Keratinocyte (primary cell): ENCODE results near the gene ATP1A1. TPM values are rescaled to one million over a fixed set of nuclear protein-coding genes. Genes with fewer than 3 reads are reported as not detected.

Source experiments
- DNase-seq: peaks from one replicate; pipeline ENCODE4 v3.0.0-alpha.2; 2011; ENCODE audit warnings: low read depth, missing footprints, low spot score
- FAIRE-seq: peaks from 2 replicates; lab custom pipeline; 2011; peaks lifted over from hg19 to GRCh38; lab: Jason Lieb, UNC
- H2AFZ ChIP-seq: 2 replicates; pipeline ENCODE4 v1.6.0; 2012; ENCODE audit warnings: low read length, control low read depth, inconsistent platforms; ENCODE audit not compliant: control insufficient read depth
- H3K27ac ChIP-seq: 2 replicates; pipeline ENCODE4 v1.5.1; 2011; ENCODE audit warnings: low read length; ENCODE audit not compliant: control insufficient read depth, insufficient read depth
- H3K27me3 ChIP-seq: 3 replicates; pipeline ENCODE4 v1.6.0; 2011; ENCODE audit warnings: low read length; ENCODE audit not compliant: control insufficient read depth, insufficient read depth; ENCODE audit errors: extremely low read depth
- H3K36me3 ChIP-seq, 2 experiments: 2 replicates in 1 of 2; 3 replicates in 1 of 2; pipeline ENCODE4 v1.5.1; 2011; ENCODE audit warnings: low read length in 2 of 2, mild to moderate bottlenecking in 1 of 2; ENCODE audit not compliant: control insufficient read depth in 2 of 2, insufficient read depth in 2 of 2; ENCODE audit errors: extremely low read depth in 1 of 2
- H3K4me1 ChIP-seq: 3 replicates; pipeline ENCODE4 v1.5.1; 2011; ENCODE audit warnings: low read length; ENCODE audit not compliant: control insufficient read depth, insufficient read depth; ENCODE audit errors: extremely low read depth
- H3K4me2 ChIP-seq: 3 replicates; pipeline ENCODE4 v1.6.0; 2011; ENCODE audit warnings: low read depth, low read length; ENCODE audit not compliant: control insufficient read depth, insufficient read depth; ENCODE audit errors: extremely low read depth
- H3K4me3 ChIP-seq, 3 experiments: fragments of 200-600 bp in 1 of 3; sonication (generic) in 1 of 3; 2 replicates in 2 of 3; 3 replicates in 1 of 3; pipeline ENCODE4 v1.5.1; 2011 to 2016; ENCODE audit warnings: low read length in 3 of 3, mild to moderate bottlenecking in 3 of 3, control low read depth in 2 of 3, inconsistent platforms in 1 of 3, low read depth in 1 of 3, mixed read lengths in 1 of 3, mixed run types in 1 of 3, moderate library complexity in 1 of 3; ENCODE audit not compliant: control insufficient read depth in 2 of 3, insufficient read depth in 2 of 3; ENCODE audit errors: extremely low read depth in 1 of 3
- H3K79me2 ChIP-seq: 2 replicates; pipeline ENCODE4 v1.6.0; 2012; ENCODE audit warnings: low read length; ENCODE audit not compliant: control insufficient read depth, insufficient read depth
- H3K9ac ChIP-seq: 3 replicates; pipeline ENCODE4 v1.6.0; 2011; ENCODE audit warnings: low read length; ENCODE audit not compliant: control insufficient read depth, insufficient read depth; ENCODE audit errors: extremely low read depth
- H3K9me1 ChIP-seq: 3 replicates; pipeline ENCODE4 v1.6.0; 2011; ENCODE audit warnings: low read length; ENCODE audit not compliant: control insufficient read depth, insufficient read depth; ENCODE audit errors: extremely low read depth
- H3K9me3 ChIP-seq: 2 replicates; pipeline ENCODE4 v1.5.1; 2012; ENCODE audit warnings: low read depth, low read length; ENCODE audit not compliant: control insufficient read depth
- H4K20me1 ChIP-seq: 3 replicates; pipeline ENCODE4 v1.6.0; 2011; ENCODE audit warnings: low read length; ENCODE audit not compliant: control insufficient read depth, insufficient read depth; ENCODE audit errors: extremely low read depth
- EZH2 ChIP-seq: IDR thresholded peaks from one replicate; pipeline ENCODE4 v1.6.1; 2012; ENCODE audit warnings: inconsistent platforms, mild to moderate bottlenecking, low read length, moderate library complexity
- dilution Hi-C: fragments of 300-500 bp; cut with MboI; formaldehyde crosslinking; loops from one replicate; pipeline ENCODE4 v1.7.0; 2020; ENCODE audit warnings: low sequenced_read_pairs; ENCODE audit not compliant: extremely low pct_ligation_motif_present
- polyA plus RNA-seq, 5 experiments: library from polyadenylated mRNA; depleted of rRNA in 3 of 5; stranded (reverse) in 3 of 5; stranded (forward) in 1 of 5; unstranded in 1 of 5; fragments of >200 nt; gene quantifications; 1 replicate in 1 of 5; 2 replicates in 3 of 5; 3 replicates in 1 of 5; pipeline versions ENCODE4 v1.2.1 to v1.2.3, GENCODE V29; 2011 to 2012; ENCODE audit warnings: missing spikeins in 2 of 5, low read depth in 1 of 5, low replicate concordance in 1 of 5
- TF ChIP-seq, protein P1 (sequence below), 3 experiments: IDR thresholded peaks in 1 of 3; conservative IDR thresholded peaks in 1 of 3; optimal IDR thresholded peaks in 1 of 3; 2 replicates in 2 of 3; 3 replicates in 1 of 3; pipeline versions ENCODE3 to v1.5.1; 2011; ENCODE audit warnings: low read length in 3 of 3, mild to moderate bottlenecking in 3 of 3, moderate library complexity in 2 of 3, control low read depth in 1 of 3, inconsistent platforms in 1 of 3; ENCODE audit not compliant: insufficient read depth in 2 of 3; ENCODE audit errors: extremely low read depth in 1 of 3

Gene ATP1A1
- polyA plus RNA-seq, 1 donor (not counting 4 experiments of a cell fraction or from before 2014, with no cell fraction given) = 357 TPM

DNA sequence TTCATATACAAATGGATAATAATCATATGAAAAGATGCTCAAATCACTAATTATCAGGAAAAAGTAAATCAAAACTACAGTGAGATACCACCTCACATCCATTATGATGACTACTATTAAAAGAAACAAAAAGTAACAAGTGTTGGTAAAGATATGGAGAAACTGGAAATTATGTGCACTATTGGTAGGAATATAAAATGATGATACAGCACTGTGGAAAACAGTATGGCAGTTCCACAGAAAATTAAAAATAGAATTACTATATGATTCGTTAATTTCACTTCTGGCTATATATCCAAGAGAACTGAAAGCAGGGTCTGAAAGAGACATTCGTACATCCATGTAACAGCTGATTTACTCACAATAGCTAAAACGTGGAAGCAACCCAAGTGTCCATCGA, 21.1 kb upstream of the ATP1A1 start:
- Histone ChIP-seq H3K4me2 (peak overlapping the region; percentile 52), H3K4me1 (peaks cover 4% of the 10 kb centered on the region), H3K9me3 (no peaks in the 10 kb centered on the region), H3K9me1 (no peaks in the 10 kb centered on the region), H3K9ac (no peak overlapping the region), H3K79me2 (no peaks in the 10 kb centered on the region), H3K27me3 (no peaks in the 10 kb centered on the region), H3K36me3 (no peaks in the 10 kb centered on the region), H4K20me1 (no peaks in the 10 kb centered on the region), H2AFZ (peak overlapping the region; percentile 69), H3K4me3 (no peak overlapping the region), H3K27ac (no peak overlapping the region)
- dilution Hi-C loops = no loop called here
- no peak for TF ChIP-seq EZH2
- TF ChIP-seq, protein P1, sequence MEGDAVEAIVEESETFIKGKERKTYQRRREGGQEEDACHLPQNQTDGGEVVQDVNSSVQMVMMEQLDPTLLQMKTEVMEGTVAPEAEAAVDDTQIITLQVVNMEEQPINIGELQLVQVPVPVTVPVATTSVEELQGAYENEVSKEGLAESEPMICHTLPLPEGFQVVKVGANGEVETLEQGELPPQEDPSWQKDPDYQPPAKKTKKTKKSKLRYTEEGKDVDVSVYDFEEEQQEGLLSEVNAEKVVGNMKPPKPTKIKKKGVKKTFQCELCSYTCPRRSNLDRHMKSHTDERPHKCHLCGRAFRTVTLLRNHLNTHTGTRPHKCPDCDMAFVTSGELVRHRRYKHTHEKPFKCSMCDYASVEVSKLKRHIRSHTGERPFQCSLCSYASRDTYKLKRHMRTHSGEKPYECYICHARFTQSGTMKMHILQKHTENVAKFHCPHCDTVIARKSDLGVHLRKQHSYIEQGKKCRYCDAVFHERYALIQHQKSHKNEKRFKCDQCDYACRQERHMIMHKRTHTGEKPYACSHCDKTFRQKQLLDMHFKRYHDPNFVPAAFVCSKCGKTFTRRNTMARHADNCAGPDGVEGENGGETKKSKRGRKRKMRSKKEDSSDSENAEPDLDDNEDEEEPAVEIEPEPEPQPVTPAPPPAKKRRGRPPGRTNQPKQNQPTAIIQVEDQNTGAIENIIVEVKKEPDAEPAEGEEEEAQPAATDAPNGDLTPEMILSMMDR (optimal IDR thresholded peaks at IDR 0.05 in 1 of 3, IDR thresholded peaks at IDR 0.05 in 1 of 3, conservative IDR thresholded peaks at IDR 0.05 in 1 of 3; ENCODE audit: extremely low read depth in 1 of 3, insufficient read depth in 2 of 3, low read length in 3 of 3) = no peak
- DNase-seq = no peak
- FAIRE-seq = no peak

DNA sequence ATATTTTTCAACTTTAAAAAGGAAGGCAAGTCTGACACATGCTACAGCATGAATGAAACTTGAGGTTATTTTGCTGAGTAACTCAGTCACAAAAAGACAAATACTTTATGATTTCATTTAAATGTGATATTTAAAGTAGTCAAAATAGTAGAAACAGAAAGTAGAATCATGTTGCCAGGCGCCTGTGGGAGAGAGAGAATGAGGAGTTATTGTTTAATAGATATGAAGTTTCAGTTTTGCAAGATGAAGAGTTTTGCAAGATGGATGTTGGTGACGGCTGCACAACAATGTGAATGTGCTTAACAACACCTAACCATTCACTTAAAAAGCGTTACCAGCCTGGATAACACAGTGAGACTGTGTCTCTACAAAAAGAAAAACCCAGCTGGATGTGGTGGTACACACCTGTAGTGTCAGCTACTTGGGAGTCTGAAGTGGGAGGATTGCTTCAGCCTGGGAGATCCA, 20.7 kb upstream of the ATP1A1 start:
- H3K79me2 ChIP-seq = no peaks in the 10 kb centered on the region
- H2AFZ ChIP-seq = peak overlapping the region; percentile 69
- H3K4me3 ChIP-seq = no peak overlapping the region
- H3K4me1 ChIP-seq = peaks cover 3% of the 10 kb centered on the region
- no peak for TF ChIP-seq EZH2
- TF ChIP-seq, protein P1 (optimal IDR thresholded peaks at IDR 0.05 in 1 of 3, IDR thresholded peaks at IDR 0.05 in 1 of 3, conservative IDR thresholded peaks at IDR 0.05 in 1 of 3; ENCODE audit: extremely low read depth in 1 of 3, insufficient read depth in 2 of 3, low read length in 3 of 3) = no peak
- H3K9me1 ChIP-seq = no peaks in the 10 kb centered on the region
- FAIRE-seq (peak; percentile 5), DNase-seq (no peak)
- H3K27ac ChIP-seq = no peak overlapping the region
- H3K9ac ChIP-seq = no peak overlapping the region
- H3K36me3 ChIP-seq = no peaks in the 10 kb centered on the region
- no peaks in the 10 kb centered on the region for H3K9me3 ChIP-seq
- H3K27me3 ChIP-seq = no peaks in the 10 kb centered on the region
- dilution Hi-C loops = no loop called here
- no peaks in the 10 kb centered on the region for H4K20me1 ChIP-seq
- peak overlapping the region; percentile 52 for H3K4me2 ChIP-seq
